DOHH2 (cell line): ENCODE data around the gene NUDT14.

Experiments used
- H3F3A ChIP-seq: fragments of 200-600 bp; sonication (generic), shearing (Covaris generic); 2 replicates; pipeline ENCODE4 v1.6.0; 2016; ENCODE audit warnings: antibody characterized with exemption, mild to moderate bottlenecking; ENCODE audit not compliant: control insufficient read depth, insufficient read depth
- H3K27ac ChIP-seq: fragments of 200-600 bp; sonication (generic); 2 replicates; pipeline ENCODE4 v1.5.1; 2014; ENCODE audit warnings: low read depth, mild to moderate bottlenecking, low read length, moderate library complexity
- H3K27me3 ChIP-seq: fragments of 200-600 bp; sonication (generic); 2 replicates; pipeline ENCODE4 v1.6.1; 2014; ENCODE audit warnings: mild to moderate bottlenecking, low read length, mixed read lengths; ENCODE audit not compliant: control insufficient read depth
- H3K36me3 ChIP-seq: fragments of 200-600 bp; sonication (generic); 2 replicates; pipeline ENCODE4 v1.6.1; 2014; ENCODE audit warnings: mild to moderate bottlenecking, low read length, moderate library complexity, mixed read lengths; ENCODE audit not compliant: control insufficient read depth
- H3K4me1 ChIP-seq: fragments of 200-600 bp; sonication (generic); 2 replicates; pipeline ENCODE4 v1.6.1; 2014; ENCODE audit warnings: mild to moderate bottlenecking, low read length, mixed read lengths; ENCODE audit not compliant: control insufficient read depth
- H3K4me2 ChIP-seq: fragments of 200-600 bp; sonication (generic); 2 replicates; pipeline ENCODE4 v1.6.0; 2014; ENCODE audit warnings: mild to moderate bottlenecking, low read length, moderate library complexity
- H3K4me3 ChIP-seq: fragments of 200-600 bp; sonication (generic); 2 replicates; pipeline ENCODE4 v1.5.1; 2014; ENCODE audit warnings: mild to moderate bottlenecking, low read length, mixed read lengths
- H3K79me2 ChIP-seq: fragments of 200-600 bp; sonication (generic); 2 replicates; pipeline ENCODE4 v1.6.1; 2014; ENCODE audit warnings: mild to moderate bottlenecking, low read length, mixed read lengths; ENCODE audit not compliant: control insufficient read depth
- H3K9me2 ChIP-seq: fragments of 200-600 bp; sonication (generic); replicated peaks from 2 replicates; pipeline ENCODE4 v1.6.1; 2014; ENCODE audit warnings: mild to moderate bottlenecking, low read length, mixed read lengths; ENCODE audit not compliant: control insufficient read depth
- H3K9me3 ChIP-seq: fragments of 200-600 bp; sonication (generic); 2 replicates; pipeline ENCODE4 v1.6.1; 2014; ENCODE audit warnings: antibody characterized with exemption, low read length, mixed read lengths; ENCODE audit not compliant: control insufficient read depth, insufficient read depth
- H4K20me1 ChIP-seq: fragments of 200-600 bp; sonication (generic); 2 replicates; pipeline ENCODE4 v1.6.0; 2014; ENCODE audit warnings: low read depth, mild to moderate bottlenecking, antibody characterized with exemption, low read length, moderate library complexity; ENCODE audit not compliant: control insufficient read depth, insufficient read depth
- CTCF ChIP-seq: fragments of 200-600 bp; sonication (generic); IDR thresholded peaks from one replicate; pipeline ENCODE4 v1.5.1; 2014; ENCODE audit warnings: antibody characterized with exemption, mild to moderate bottlenecking, low read depth, low read length; ENCODE audit not compliant: poor library complexity, severe bottlenecking
- EZH2phosphoT487 ChIP-seq: fragments of 200-600 bp; sonication (generic); IDR thresholded peaks from 2 replicates; pipeline ENCODE4 v1.6.1; 2017; ENCODE audit warnings: borderline replicate concordance, mild to moderate bottlenecking, antibody characterized with exemption, low read length, moderate library complexity, mixed read lengths

The NUDT14 gene

DNA sequence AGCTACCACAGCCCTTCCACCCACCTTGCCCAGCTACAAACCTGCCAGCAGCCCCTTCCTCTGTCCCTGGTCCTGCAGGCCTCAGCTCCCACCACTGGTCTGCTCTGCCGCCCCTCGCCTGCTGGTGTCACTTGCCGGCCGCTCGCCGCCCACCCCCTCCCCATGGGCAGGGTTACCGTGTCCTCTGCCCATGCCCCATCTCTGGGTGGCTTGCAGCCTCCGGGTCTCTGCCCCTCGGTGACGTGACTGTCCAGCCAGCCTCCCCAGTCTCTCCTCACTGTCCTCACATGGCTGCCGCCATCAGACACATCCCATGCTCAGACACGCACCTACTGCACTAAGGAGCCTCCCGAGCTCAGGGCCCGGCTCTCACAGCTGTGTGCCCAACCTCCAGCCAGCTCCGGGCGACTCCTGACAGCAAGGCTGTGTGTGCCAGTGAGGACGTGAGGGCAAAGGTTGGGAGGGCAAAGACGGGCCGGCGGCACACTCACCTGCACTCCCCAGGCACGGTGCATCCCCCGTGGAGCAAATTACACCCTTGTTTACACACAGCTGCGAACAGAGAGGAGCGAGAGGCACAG, 26.0 kb downstream of the NUDT14 start:
- no peaks in the 10 kb centered on the region for H3K36me3 ChIP-seq
- no peaks in the 10 kb centered on the region for H3K9me3 ChIP-seq
- no peaks in the 10 kb centered on the region for H4K20me1 ChIP-seq
- H3F3A ChIP-seq: no peaks in the 10 kb centered on the region
- no peaks in the 10 kb centered on the region for H3K79me2 ChIP-seq
- no peaks in the 10 kb centered on the region for H3K27me3 ChIP-seq
- H3K27ac ChIP-seq: no peak overlapping the region
- H3K4me2 ChIP-seq: no peak overlapping the region
- H3K4me3 ChIP-seq: no peak overlapping the region
- H3K4me1 ChIP-seq: no peaks in the 10 kb centered on the region
- TF ChIP-seq CTCF: no peak
- TF ChIP-seq EZH2phosphoT487: no peak
- H3K9me2 ChIP-seq: no peaks in the 10 kb centered on the region

DNA sequence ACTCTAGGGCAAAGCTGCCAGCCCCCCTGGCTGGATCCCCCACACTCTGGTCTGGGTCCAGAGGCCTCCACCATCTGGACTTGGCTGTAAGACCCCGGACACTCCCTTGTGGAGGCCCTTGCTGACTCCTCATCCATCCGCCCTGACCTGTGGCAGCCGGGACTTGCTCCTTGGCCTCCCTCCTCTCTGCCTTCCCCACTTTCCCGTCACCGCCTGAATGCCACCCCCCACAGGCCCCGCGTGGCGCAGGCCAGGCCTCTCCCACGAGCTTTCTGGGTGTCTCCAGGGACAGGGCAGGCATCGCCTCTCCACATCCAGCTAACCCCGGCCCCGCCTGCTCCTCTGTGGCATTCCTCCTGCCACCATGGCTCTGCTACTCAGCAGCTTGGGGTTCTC, 26.6 kb downstream of the NUDT14 start:
- Histone ChIP-seq H3F3A (no peaks in the 10 kb centered on the region), H3K79me2 (no peaks in the 10 kb centered on the region), H3K4me1 (no peaks in the 10 kb centered on the region), H3K36me3 (no peaks in the 10 kb centered on the region), H3K9me3 (no peaks in the 10 kb centered on the region), H4K20me1 (no peaks in the 10 kb centered on the region), H3K4me3 (no peak overlapping the region), H3K4me2 (no peak overlapping the region), H3K27me3 (no peaks in the 10 kb centered on the region), H3K9me2 (no peaks in the 10 kb centered on the region), H3K27ac (no peak overlapping the region)
- TF ChIP-seq EZH2phosphoT487 (no peak), CTCF (no peak)

GRCh38 chr14:105153739-105154475, 27.2 kb downstream of the NUDT14 start:
- Histone ChIP-seq H4K20me1 (no peaks in the 10 kb centered on the region), H3K4me2 (no peak overlapping the region), H3K27ac (no peak overlapping the region)

More at GRCh38 chr14:105153739-105154475, 27.2 kb downstream of the NUDT14 start:
- TF ChIP-seq EZH2phosphoT487: no peak
- TF ChIP-seq CTCF: no peak
- H3K27me3 ChIP-seq: no peaks in the 10 kb centered on the region
- H3K4me1 ChIP-seq: no peaks in the 10 kb centered on the region
- no peaks in the 10 kb centered on the region for H3F3A ChIP-seq
- H3K79me2 ChIP-seq: no peaks in the 10 kb centered on the region
- H3K36me3 ChIP-seq: no peaks in the 10 kb centered on the region
- no peak overlapping the region for H3K4me3 ChIP-seq
- H3K9me3 ChIP-seq: no peaks in the 10 kb centered on the region
- H3K9me2 ChIP-seq: no peaks in the 10 kb centered on the region
